Left cardiac atrium (tissue), 4 donors: Measurements from ENCODE around the gene FRG2B. TPM values are rescaled to one million over a fixed set of nuclear protein-coding genes. Genes with fewer than 3 reads are reported as not detected.
"Not testable (repeated sequence)": the region's sequence is repeated elsewhere in the genome, so short reads cannot be mapped to it uniquely, and the experiment has no call there.

Source experiments
- ATAC-seq, 2 donors: fragments of 200-7000 bp; cut with Tn5 transposase; one replicate each; pipeline ENCODE4 v1.9.1; 2020; ENCODE audit warnings: mild to moderate bottlenecking in 2 of 2, moderate library complexity in 2 of 2
- DNase-seq: peaks from one replicate; pipeline ENCODE4 v3.0.0-alpha.2; 2020
- intact Hi-C, 2 donors: fragments of 100-400 bp; cut with DNase I; formaldehyde crosslinking; loops; one replicate each; pipeline versions ENCODE4 v1.14.1 to v1.15.1; 2022 to 2023
- total RNA-seq, 2 donors: library from RNA; stranded (reverse); fragmentation: NEBNext Ultra II Directional; extraction: Animal tissue kit (Norgen Biotek cat#: 25700); gene quantifications; one replicate each; pipeline ENCODE4 v1.2.1, GENCODE V29; 2021
- donor health status: DM: no; HTN: yes; CAD: no.
- donor health status: DM: no; HTN: yes; CAD: no; lungs with severe emphysema.
- donor health status: DM: yes; HTN: yes; CAD: no.
- donor health status: Dilated cardiomyopathy.

Gene FRG2B
- total RNA-seq, 2 donors from 2014 or later, result not detected

GRCh38 chr10:133608855-133609254 lies 17.7 kb downstream of the FRG2B start:
- intact Hi-C loops, result loop anchor here in 1 of 2 donors (5.0 kb wide), 1 partner anchor 282 kb away; no protein-coding TSS in a partner anchor
- no peak for DNase-seq
- ATAC-seq, result no peak

DNA sequence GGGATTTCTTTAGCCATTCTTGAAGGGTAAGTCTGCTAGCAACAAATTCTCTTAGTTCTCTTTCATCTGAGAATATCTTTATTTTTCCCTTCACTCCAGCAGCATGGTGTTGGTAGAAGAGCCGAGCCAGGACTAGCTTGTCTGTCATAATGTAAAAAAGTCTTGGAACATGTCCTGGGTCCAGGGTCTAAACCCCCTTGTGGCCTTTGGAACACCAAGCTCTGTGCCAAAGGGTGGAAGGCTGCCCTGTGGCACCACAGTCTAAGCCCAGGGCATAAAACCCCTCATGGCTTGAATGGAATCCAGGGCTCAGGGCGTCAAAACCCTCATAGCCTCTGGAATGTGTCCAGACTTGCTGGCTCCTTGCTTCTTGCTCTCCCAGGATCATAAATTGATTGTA lies 23.2 kb downstream of the FRG2B start:
- intact Hi-C loops, DNase-seq, ATAC-seq: not testable (repeated sequence)

DNA sequence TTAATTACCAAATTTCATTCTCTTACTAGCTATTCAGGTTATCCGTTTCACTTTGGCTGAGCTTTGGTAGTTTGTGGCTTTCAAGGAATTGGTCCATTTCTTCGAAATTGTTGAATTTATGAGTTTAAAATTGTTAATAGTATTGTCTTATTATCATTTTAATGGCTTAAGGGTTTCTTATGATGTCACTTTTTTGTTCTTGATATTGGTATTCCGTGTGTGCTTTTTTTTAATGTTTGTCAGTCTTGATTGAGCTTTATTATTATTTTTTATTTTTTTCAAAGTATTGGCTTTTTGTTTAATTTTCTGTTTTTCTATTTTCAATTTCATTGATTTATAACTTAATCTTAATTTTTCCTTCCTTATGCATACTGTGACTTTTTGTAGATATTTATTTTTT lies 25.9 kb downstream of the FRG2B start:
- DNase-seq (no peak), ATAC-seq (no peak)
- intact Hi-C loops, result no loop called here

GRCh38 chr10:133599869-133600268 lies 26.7 kb downstream of the FRG2B start:
- DNase-seq, intact Hi-C loops, ATAC-seq: not testable (repeated sequence)

DNA sequence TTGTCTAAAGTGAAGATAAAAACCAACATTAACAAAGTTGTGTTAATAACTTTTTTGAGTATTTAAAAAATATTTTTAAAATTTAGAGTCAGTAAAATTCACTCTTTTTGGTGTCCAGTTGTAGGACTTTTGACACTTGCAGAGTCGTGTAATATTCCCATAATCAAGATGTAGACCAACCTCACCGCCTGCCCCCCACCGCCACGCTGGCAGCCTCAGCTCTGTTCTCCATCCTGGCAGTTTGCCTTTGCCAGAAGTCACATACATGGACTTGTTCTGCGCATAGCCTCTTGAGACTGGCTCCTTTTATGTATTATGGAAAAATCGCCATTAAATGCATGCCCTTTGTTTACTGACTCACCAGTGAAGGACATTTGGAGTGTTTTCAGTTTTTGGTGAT lies 33.9 kb downstream of the FRG2B start:
- intact Hi-C loops, result no loop called here
- no peak for ATAC-seq
- no peak for DNase-seq

DNA sequence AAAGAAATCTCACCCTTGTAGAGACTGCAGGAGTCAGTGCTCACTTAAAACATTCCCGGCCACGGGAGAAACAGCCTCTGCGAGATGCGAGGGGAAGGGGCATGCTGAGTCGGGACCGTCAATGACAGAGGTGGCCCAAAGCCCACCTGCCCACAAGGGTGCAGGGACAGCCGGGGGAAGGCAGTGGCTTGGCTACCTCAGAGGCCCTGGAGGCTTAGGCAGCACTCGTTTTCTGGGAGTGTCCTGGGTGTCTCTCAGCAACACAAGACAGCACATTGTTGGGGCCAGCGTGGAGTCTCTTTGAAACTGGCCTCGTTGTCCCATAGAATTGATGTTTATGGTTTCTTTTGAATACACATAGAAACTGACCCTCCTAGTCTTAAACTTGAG lies 35.6 kb downstream of the FRG2B start:
- no peak for DNase-seq
- intact Hi-C loops, result no loop called here
- no peak for ATAC-seq

DNA sequence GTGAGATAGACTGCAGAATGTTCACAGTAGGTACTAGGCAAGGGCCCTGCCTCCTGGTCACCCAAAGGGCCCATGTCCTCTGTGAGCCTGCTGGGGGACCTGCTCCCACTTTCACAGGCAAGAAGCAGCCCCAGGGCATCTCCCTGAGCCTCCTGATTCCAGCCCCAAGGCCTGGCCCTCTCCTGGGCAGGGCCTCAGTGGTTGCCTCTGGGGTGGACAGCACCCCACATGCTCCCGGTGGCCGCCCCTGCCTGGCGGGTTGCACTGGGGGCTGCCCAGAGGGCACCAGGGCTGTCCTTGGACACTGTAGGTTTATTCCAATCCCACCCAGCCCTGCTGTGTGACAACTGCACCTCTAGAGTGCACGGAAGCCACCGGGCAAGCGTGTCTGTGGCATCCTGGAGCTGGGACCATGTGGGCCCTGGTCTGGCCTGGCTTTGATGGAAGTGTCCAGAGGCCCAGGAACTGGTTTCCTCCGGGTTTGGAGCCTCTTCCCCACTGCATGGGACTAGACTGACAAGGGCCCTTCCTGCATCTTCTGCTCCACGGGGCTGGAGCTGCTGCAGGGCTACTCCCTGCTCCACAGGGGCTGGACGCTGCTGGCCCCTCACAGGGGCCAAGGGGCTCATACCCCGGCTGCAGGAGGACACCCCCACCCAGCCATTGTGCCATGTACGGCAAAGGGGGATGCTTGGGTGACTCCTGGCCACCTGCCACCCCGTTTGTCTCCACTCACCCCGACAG lies 36.2 kb downstream of the FRG2B start:
- intact Hi-C loops, result no loop called here
- ATAC-seq (no peak), DNase-seq (no peak)

DNA sequence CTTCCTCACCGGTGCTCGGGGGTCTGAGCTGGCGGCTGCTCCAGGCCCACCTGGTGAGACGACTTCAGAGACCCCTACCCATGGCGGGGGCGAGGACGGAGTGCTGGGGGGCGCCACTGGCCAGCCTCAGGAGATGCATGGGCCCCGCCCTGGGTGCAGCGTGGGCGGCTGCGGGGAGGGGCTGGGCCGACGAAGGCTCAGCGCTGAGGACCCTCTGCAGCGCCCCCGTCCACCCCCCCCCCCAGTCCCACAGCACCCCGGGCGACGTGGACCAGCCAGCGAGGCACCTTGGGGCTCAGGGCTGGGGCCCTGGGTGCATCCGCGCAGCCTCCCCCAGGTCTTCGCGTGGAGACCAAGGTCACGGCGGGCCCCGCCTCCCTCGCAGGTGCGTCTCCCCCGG lies 49.6 kb downstream of the FRG2B start:
- not testable (repeated sequence) for DNase-seq
- intact Hi-C loops, result loop anchor here (10.0 kb wide), 1 partner anchor 152 kb away; the partner anchor contains the start of gene SPRN (in 2 of the 2)
- peak in 1 of 2 donors; percentile 23 for ATAC-seq

Other genes starting within 250 kb of the FRG2B start
- 1 to 10 TPM; 2.9 TPM for gene PAOX, start 247.5 kb downstream of the FRG2B start, total RNA-seq
- 10 to 100 TPM; 18.8 to 23.2 TPM for gene MTG1, start 232.6 kb downstream of the FRG2B start, total RNA-seq
- gene SPRN, start 202.2 kb downstream of the FRG2B start, total RNA-seq, result not detected
- gene SCART1, start 172.8 kb downstream of the FRG2B start, total RNA-seq, result under 1 TPM; 0.27 to 0.94 TPM
- gene CYP2E1, start 99.4 kb downstream of the FRG2B start, total RNA-seq, result 1 to 10 TPM; 1.3 TPM
- under 1 TPM; 0.62 to 0.84 TPM for gene SYCE1, start 61.2 kb downstream of the FRG2B start, total RNA-seq